CD4-positive, alpha-beta T cell treated with Interleukin-4 for 4 hours (primary cell): ENCODE results near the gene TAGLN3.

ENCODE experiments used
- DNase-seq: peaks from one replicate; pipeline ENCODE4 v3.0.0-alpha.2; 2020

The TAGLN3 gene

GRCh38 chr3:111998636-111999483 is at the start of gene TAGLN3:
Gene TAGLN3 (plus strand): TSS chr3:111998922. CDS start chr3:111999423, 501 bp downstream.
- DNase-seq = no peak

DNA sequence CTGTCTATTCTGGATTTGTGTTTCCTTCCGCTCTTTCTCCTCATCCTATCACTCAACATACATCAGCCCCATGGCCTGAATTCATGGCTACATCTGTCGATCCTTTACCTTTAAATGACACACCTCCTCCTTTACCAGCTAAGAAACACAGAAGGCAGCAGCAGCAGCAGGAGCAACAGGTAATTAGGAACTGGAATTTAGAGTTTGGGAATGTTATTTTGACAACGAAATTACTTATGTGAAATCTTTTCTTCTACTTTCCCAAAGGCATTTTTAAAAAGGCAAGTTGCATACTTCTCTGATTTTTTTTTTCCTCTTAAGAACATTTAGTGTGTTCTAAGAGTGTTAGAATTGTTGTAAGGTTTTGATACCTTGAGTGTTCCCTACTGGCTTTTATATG is 49.0 kb upstream of the TAGLN3 start:
- no peak for DNase-seq

GRCh38 chr3:111951032-111951431 is 47.7 kb upstream of the TAGLN3 start:
- DNase-seq = no peak

- DNase-seq = no peak
Measured at GRCh38 chr3:111952086-111952485, 46.6 kb upstream of the TAGLN3 start.

DNA sequence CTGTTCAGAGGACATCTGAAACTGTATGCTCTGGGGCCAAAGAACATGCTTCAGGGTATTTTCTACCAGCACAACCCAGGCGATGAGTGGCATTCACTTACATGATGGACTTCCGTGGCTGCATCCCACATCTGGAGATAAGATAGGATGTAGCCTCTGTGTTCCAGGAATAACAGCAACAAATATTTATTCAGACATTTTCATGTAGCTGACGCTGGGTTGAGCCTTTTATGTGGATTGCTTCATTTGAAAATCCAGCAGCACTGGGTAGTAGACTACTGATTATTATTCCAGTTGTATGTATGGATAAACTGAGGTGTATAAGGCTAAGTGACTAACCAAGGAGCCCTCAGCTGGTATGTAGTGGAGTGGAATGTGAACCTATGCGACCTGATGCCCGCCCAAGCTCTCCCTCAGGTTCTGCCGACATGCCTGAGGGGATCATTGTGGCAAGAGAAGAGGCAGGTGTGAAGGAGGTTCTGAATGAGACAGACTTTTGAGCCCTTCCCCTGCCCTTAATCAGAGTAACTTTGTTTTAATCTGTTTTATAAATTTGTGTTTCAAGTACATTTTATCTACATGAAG is 45.8 kb upstream of the TAGLN3 start:
- DNase-seq = no peak

- no peak for DNase-seq
Measured at GRCh38 chr3:111954228-111954990, 44.3 kb upstream of the TAGLN3 start.

GRCh38 chr3:111955876-111956275 is 42.8 kb upstream of the TAGLN3 start:
- DNase-seq = no peak

GRCh38 chr3:111956449-111956848 is 42.3 kb upstream of the TAGLN3 start:
- no peak for DNase-seq

GRCh38 chr3:111956995-111957734 is 41.6 kb upstream of the TAGLN3 start:
- no peak for DNase-seq

DNA sequence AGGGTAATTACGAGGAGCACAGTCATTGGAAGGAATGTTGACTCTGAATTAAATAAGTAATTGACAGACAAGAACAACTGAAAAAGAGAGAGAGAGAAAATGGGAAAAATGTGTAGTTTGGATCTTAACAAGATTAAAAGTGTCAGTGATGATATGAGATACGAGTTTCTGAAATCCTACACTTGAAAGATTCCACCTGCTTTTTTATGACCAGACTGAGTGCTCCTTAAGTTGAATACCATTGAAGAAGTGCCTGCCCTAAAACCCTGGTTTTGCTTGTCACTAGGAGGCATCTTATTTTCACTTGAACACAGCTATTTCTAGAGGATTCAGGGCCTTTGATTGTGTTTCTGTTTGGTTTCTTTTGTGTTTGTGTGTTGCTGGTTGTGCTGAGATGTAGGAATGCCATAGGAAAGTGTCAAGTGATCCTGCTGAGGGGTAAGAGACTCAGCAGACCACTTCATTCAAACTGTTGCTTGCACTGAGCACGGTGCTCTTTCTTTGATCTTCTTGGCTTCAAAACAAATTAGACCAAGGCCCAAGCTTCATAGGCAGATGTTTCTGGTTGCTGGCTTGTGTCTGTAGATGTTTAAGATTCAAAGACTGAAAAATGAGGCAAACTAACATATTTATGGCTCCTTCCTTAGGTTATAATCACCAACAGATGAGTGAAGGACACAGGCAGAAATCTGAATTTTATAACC is 37.1 kb upstream of the TAGLN3 start:
- no peak for DNase-seq

- DNase-seq = no peak
Measured at GRCh38 chr3:111963424-111963823, 35.3 kb upstream of the TAGLN3 start.

DNA sequence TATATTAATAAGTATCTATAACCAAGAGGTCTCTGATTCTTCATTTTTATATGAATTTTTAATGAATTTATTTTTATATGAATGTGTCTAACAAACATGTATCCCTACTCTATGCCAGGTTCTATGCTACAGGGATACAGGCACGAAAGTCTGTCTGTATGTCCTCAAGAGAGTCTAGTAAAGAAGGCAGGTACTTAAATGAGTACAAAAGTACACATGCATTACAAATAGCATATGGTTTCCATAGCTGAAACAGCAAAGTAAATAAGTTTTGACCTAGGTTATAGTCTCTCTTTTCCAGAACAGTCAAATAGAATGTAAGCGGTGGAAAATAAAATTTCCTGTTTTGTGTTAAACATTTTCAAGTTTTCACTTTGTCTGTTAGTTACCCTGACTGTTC is 33.2 kb upstream of the TAGLN3 start:
- no peak for DNase-seq

- no peak for DNase-seq
Measured at GRCh38 chr3:111967068-111967467, 31.7 kb upstream of the TAGLN3 start.

DNA sequence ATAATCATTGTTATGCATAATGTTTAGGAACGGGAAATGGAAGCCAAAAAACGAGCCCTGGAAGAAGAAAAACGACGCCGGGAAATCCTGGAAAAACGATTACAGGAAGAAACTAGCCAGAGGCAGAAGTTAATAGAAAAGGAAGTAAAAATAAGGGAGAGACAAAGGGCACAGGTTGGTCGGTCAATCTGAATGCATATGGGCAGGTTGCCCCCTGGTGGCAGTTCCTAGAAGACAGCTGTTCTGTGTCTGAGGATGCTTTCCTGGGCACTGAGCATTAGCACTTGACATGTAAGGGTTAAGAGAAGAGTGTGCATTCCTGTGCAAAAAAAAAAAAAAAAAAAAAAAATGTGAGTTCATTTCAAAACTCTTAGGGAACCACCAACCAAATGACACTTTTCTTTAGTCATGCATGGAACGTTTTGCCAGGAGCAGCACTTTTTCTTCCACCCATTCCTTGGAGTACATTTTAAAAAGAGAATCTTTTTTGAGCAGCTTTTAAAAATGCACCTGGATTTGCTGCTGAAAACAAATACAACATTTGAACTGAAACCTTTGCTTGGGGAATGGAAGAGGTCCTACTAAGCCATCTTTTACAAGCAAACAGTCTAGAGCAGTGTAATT is 31.0 kb upstream of the TAGLN3 start:
- peak; percentile 78 for DNase-seq

- DNase-seq = no peak
Measured at GRCh38 chr3:111968319-111969054, 30.2 kb upstream of the TAGLN3 start.

- no peak for DNase-seq
Measured at GRCh38 chr3:111970376-111970775, 28.3 kb upstream of the TAGLN3 start.

GRCh38 chr3:111971533-111972130 is 27.1 kb upstream of the TAGLN3 start:
- DNase-seq = no peak

- no peak for DNase-seq
Measured at GRCh38 chr3:111972891-111973290, 25.8 kb upstream of the TAGLN3 start.

GRCh38 chr3:111975131-111975530 is 23.6 kb upstream of the TAGLN3 start:
- no peak for DNase-seq

DNA sequence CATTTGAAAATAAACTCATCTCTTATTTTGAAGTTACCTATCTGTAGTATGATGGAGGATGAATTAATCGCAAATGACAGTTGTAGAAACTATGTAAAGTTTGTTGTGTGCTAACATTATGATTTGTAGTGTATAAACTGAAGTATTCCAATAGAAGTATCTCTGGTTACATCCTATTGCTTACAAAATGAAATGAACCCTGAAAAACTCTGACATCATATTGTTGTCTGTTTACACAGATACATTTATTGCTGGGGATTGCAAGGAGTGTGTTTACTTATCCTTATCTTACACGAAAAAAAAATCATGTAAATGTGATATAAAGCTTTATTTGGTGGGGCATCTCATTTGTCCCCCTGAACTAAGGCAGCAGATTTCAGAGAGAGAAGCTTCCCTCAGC is 22.5 kb upstream of the TAGLN3 start:
- no peak for DNase-seq
